SK-N-SH treated with all-trans-retinoic acid at 6 μM for 48 hours (cell line): ENCODE measurements around the gene UPK2.

ENCODE experiments used
- ATAC-seq: fragments of 200-7000 bp; cut with Tn5 transposase; 3 replicates; pipeline ENCODE4 v1.9.1; 2020; ENCODE audit warnings: mild to moderate bottlenecking, moderate library complexity
- ARNTL ChIP-seq: fragments of 450-650 bp; formaldehyde crosslinking; IDR thresholded peaks from 2 replicates; pipeline ENCODE4 v1.5.0; 2020; ENCODE audit warnings: low read depth, mild to moderate bottlenecking, moderate library complexity, borderline replicate concordance
- BACH2 ChIP-seq: fragments of 250-450 bp; sonication (Bioruptor Pico); IDR thresholded peaks from 2 replicates; pipeline ENCODE4 v1.9.0; 2021; ENCODE audit warnings: mild to moderate bottlenecking, borderline replicate concordance
- CREB5 ChIP-seq: fragments of 250-450 bp; sonication (Bioruptor Pico); IDR thresholded peaks from 2 replicates; pipeline ENCODE4 v1.5.1; 2020; ENCODE audit warnings: low read depth, mild to moderate bottlenecking, moderate library complexity
- CSDC2 ChIP-seq: fragments of 250-450 bp; sonication (Bioruptor Pico); IDR thresholded peaks from 2 replicates; pipeline ENCODE4 v1.5.0; 2020; ENCODE audit warnings: mild to moderate bottlenecking, moderate library complexity
- CSRNP3 ChIP-seq: fragments of 250-450 bp; sonication (Bioruptor Pico); IDR thresholded peaks from 2 replicates; pipeline ENCODE4 v1.5.1; 2021; ENCODE audit warnings: mild to moderate bottlenecking, moderate library complexity
- ESRRG ChIP-seq: fragments of 250-450 bp; sonication (Bioruptor Pico); IDR thresholded peaks from 2 replicates; pipeline ENCODE4 v1.6.1; 2021; ENCODE audit warnings: mild to moderate bottlenecking
- GLIS3 ChIP-seq: fragments of 250-450 bp; sonication (Bioruptor Pico); IDR thresholded peaks from 2 replicates; pipeline ENCODE4 v1.5.0; 2020; ENCODE audit warnings: mild to moderate bottlenecking, moderate library complexity
- ISL1 ChIP-seq: fragments of 250-450 bp; sonication (Bioruptor Pico); IDR thresholded peaks from 2 replicates; pipeline ENCODE4 v2.1.2; 2022; ENCODE audit warnings: mild to moderate bottlenecking, moderate library complexity
- OSR1 ChIP-seq: fragments of 250-450 bp; sonication (Bioruptor Pico); IDR thresholded peaks from 2 replicates; pipeline ENCODE4 v1.8.0; 2022; ENCODE audit warnings: moderate library complexity, mild to moderate bottlenecking, inconsistent platforms
- PATZ1 ChIP-seq: fragments of 250-450 bp; sonication (Bioruptor Pico); IDR thresholded peaks from 2 replicates; pipeline ENCODE4 v1.8.0; 2020; ENCODE audit warnings: mild to moderate bottlenecking, moderate library complexity, borderline replicate concordance
- POU6F1 ChIP-seq: fragments of 250-450 bp; sonication (Bioruptor Pico); IDR thresholded peaks from 2 replicates; pipeline ENCODE4 v1.8.0; 2021; ENCODE audit warnings: low read depth, mild to moderate bottlenecking, moderate library complexity, borderline replicate concordance
- RARB ChIP-seq: fragments of 250-450 bp; sonication (Bioruptor Pico); IDR thresholded peaks from 2 replicates; pipeline ENCODE4 v1.8.0; 2021; ENCODE audit warnings: mild to moderate bottlenecking, moderate library complexity
- SNAI2 ChIP-seq: fragments of 250-450 bp; sonication (Bioruptor Pico); IDR thresholded peaks from 2 replicates; pipeline ENCODE4 v1.5.0; 2020; ENCODE audit warnings: mild to moderate bottlenecking, moderate library complexity
- TOX ChIP-seq: fragments of 250-450 bp; sonication (Bioruptor Pico); IDR thresholded peaks from 2 replicates; pipeline ENCODE4 v1.8.0; 2021; ENCODE audit warnings: mild to moderate bottlenecking, moderate library complexity, borderline replicate concordance
- TSHZ2 ChIP-seq: fragments of 250-450 bp; sonication (Bioruptor Pico); IDR thresholded peaks from 2 replicates; pipeline ENCODE4 v1.5.0; 2020; ENCODE audit warnings: mild to moderate bottlenecking, moderate library complexity
- ZC3H10 ChIP-seq: fragments of 250-450 bp; sonication (Bioruptor Pico); IDR thresholded peaks from 2 replicates; pipeline ENCODE4 v1.5.1; 2021; ENCODE audit warnings: mild to moderate bottlenecking, moderate library complexity
- ZFP30 ChIP-seq: fragments of 450-650 bp; formaldehyde crosslinking; IDR thresholded peaks from 2 replicates; pipeline ENCODE4 v1.5.0; 2022; ENCODE audit warnings: mild to moderate bottlenecking, moderate library complexity
- ZNF565 ChIP-seq: fragments of 450-650 bp; formaldehyde crosslinking; conservative IDR thresholded peaks from 2 replicates; pipeline ENCODE4 v1.5.0; 2020; ENCODE audit warnings: low read depth, mild to moderate bottlenecking, moderate library complexity
- ZNF70 ChIP-seq: fragments of 450-650 bp; formaldehyde crosslinking; IDR thresholded peaks from 2 replicates; pipeline ENCODE4 v1.5.0; 2020; ENCODE audit warnings: mild to moderate bottlenecking, moderate library complexity
- ZNF8 ChIP-seq: fragments of 450-650 bp; formaldehyde crosslinking; IDR thresholded peaks from 2 replicates; pipeline ENCODE4 v1.5.0; 2020; ENCODE audit warnings: mild to moderate bottlenecking, moderate library complexity

Gene UPK2

GRCh38 chr11:118913411-118914125, 42.5 kb upstream of the UPK2 start:
- TF ChIP-seq ZFP30 (CRISPR knock-in tag) (no peak), CREB5 (CRISPR knock-in tag) (no peak), POU6F1 (no peak), CSRNP3 (CRISPR knock-in tag) (no peak), SNAI2 (no peak), ZNF8 (CRISPR knock-in tag) (no peak), ZNF70 (CRISPR knock-in tag) (no peak), TSHZ2 (CRISPR knock-in tag) (no peak), GLIS3 (no peak), OSR1 (no peak), ISL1 (CRISPR knock-in tag) (no peak), ZNF565 (CRISPR knock-in tag) (no peak), TOX (CRISPR knock-in tag) (no peak), CSDC2 (CRISPR knock-in tag) (no peak), ESRRG (CRISPR knock-in tag) (no peak), ZC3H10 (CRISPR knock-in tag) (no peak), ARNTL (CRISPR knock-in tag) (no peak), PATZ1 (no peak), RARB (CRISPR knock-in tag) (no peak)
- TF ChIP-seq, all 23 proteins: peak for 0

GRCh38 chr11:118914178-118914918, 41.8 kb upstream of the UPK2 start:
- no peak for ATAC-seq
- no peak for TF ChIP-seq TSHZ2 (CRISPR knock-in tag)
- no peak for TF ChIP-seq RARB (CRISPR knock-in tag)
- TF ChIP-seq ZC3H10 (CRISPR knock-in tag): no peak
- no peak for TF ChIP-seq CSDC2 (CRISPR knock-in tag)
- TF ChIP-seq ZNF8 (CRISPR knock-in tag): no peak
- TF ChIP-seq ARNTL (CRISPR knock-in tag): no peak
- TF ChIP-seq BACH2 (CRISPR knock-in tag): no peak

More at GRCh38 chr11:118913411-118914125, 42.5 kb upstream of the UPK2 start:
- no peak for ATAC-seq
